Measurements from ENCODE around the gene FAM177B.

The FAM177B gene

DNA sequence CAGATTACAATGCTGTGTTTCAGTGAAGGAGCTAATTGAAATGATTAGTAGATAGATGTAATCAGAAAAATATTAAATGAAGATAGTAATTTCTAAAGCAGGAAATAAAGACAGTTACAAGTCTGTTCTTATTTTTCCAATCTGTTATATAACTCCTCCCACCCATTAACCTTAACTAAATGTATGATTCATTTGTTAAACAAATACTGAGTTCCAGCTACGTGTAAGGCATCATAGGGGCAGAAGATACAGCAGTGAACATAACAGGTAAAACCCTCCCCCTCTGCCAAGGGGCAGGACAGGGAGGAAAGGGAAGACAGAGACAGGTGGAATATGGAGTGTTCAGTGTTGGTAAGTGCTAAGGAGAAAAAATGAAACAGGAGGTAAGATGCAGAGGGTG, at the start of gene FAM177B:
FAM177B (plus strand) TSS at position 231 of the 400 bp plus-strand sequence. CDS start 9,344 bp downstream, outside the sequence.
- no peak for DNase-seq (ENCODE audit: low read depth)
- TF ChIP-seq, protein P1, sequence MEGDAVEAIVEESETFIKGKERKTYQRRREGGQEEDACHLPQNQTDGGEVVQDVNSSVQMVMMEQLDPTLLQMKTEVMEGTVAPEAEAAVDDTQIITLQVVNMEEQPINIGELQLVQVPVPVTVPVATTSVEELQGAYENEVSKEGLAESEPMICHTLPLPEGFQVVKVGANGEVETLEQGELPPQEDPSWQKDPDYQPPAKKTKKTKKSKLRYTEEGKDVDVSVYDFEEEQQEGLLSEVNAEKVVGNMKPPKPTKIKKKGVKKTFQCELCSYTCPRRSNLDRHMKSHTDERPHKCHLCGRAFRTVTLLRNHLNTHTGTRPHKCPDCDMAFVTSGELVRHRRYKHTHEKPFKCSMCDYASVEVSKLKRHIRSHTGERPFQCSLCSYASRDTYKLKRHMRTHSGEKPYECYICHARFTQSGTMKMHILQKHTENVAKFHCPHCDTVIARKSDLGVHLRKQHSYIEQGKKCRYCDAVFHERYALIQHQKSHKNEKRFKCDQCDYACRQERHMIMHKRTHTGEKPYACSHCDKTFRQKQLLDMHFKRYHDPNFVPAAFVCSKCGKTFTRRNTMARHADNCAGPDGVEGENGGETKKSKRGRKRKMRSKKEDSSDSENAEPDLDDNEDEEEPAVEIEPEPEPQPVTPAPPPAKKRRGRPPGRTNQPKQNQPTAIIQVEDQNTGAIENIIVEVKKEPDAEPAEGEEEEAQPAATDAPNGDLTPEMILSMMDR (IDR thresholded peaks at IDR 0.05; ENCODE audit: insufficient read depth, low read depth, low read length, missing control alignments), result no peak
- H3K4me3 ChIP-seq (ENCODE audit: low read depth, low read length), result no peak within 1 kb of the TSS

- no peak for DNase-seq (ENCODE audit: low read depth)
- no peak overlapping the region for H3K4me3 ChIP-seq (ENCODE audit: low read depth, low read length)
- TF ChIP-seq, protein P1 (IDR thresholded peaks at IDR 0.05; ENCODE audit: insufficient read depth, low read depth, low read length, missing control alignments), result no peak
These were observed 46.0 kb upstream of the FAM177B start for GRCh38 chr1:222691016-222691415.

DNA sequence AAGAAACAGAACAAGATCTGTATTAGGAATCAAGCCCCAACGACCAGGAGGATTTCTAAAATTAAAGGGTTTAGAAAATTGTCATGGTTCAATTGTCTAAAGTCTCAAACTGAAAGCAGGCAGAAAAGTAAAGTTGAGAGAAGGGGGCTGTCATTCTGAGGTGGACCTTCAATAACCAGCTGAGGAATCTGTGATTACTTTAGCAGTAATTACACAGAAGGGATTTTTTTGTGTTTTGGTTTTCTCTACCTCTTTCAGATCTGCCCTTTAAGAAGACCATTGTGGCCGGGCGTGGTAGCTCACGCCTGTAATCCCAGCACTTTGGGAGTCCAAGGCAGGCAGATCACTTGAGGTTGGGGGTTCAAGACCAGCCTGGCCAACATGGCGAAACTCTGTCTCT, 42.1 kb upstream of the FAM177B start:
- TF ChIP-seq, protein P1 (IDR thresholded peaks at IDR 0.05; ENCODE audit: insufficient read depth, low read depth, low read length, missing control alignments), result no peak
- DNase-seq (ENCODE audit: low read depth), result peak; percentile 1
- no peak overlapping the region for H3K4me3 ChIP-seq (ENCODE audit: low read depth, low read length)

- TF ChIP-seq, protein P1 (IDR thresholded peaks at IDR 0.05; ENCODE audit: insufficient read depth, low read depth, low read length, missing control alignments), result no peak
- no peak for DNase-seq (ENCODE audit: low read depth)
- H3K4me3 ChIP-seq (ENCODE audit: low read depth, low read length), result no peak overlapping the region
These were observed 40.3 kb upstream of the FAM177B start for GRCh38 chr1:222696741-222697140.

DNA sequence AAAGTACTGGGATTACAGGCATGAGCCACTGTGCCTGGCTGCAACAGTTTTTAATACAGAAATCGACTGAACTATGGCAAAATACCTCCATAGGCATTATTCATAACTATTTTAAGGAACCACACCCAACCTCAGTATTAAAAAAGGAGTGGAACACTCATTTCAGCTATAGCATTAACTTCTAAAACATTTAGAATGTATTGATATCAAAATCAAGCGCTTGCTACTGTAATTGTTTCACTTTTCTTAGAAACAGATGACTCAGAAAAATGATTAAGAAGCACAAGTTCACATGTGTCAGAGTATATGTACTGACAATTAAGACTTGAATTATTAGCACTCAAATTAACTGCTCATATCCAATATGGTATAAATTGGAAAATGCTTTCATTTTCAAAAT, 39.8 kb upstream of the FAM177B start:
- no peak overlapping the region for H3K4me3 ChIP-seq (ENCODE audit: low read depth, low read length)
- TF ChIP-seq, protein P1 (IDR thresholded peaks at IDR 0.05; ENCODE audit: insufficient read depth, low read depth, low read length, missing control alignments), result no peak
- no peak for DNase-seq (ENCODE audit: low read depth)

- TF ChIP-seq, protein P1 (IDR thresholded peaks at IDR 0.05; ENCODE audit: insufficient read depth, low read depth, low read length, missing control alignments), result no peak
- no peak overlapping the region for H3K4me3 ChIP-seq (ENCODE audit: low read depth, low read length)
- no peak for DNase-seq (ENCODE audit: low read depth)
These were observed 39.2 kb upstream of the FAM177B start for GRCh38 chr1:222697826-222698225.

- no peak for DNase-seq (ENCODE audit: low read depth)
- TF ChIP-seq, protein P1 (IDR thresholded peaks at IDR 0.05; ENCODE audit: insufficient read depth, low read depth, low read length, missing control alignments), result no peak
- H3K4me3 ChIP-seq (ENCODE audit: low read depth, low read length), result no peak overlapping the region
These were observed 34.8 kb upstream of the FAM177B start for GRCh38 chr1:222702210-222702609.

Data from GM12865 (cell line).